HCT116 (cell line): Measurements from ENCODE around the gene MPV17. TPM values are rescaled to one million over a fixed set of nuclear protein-coding genes. Genes with fewer than 3 reads are reported as not detected.

ENCODE experiments used
- ATAC-seq: fragments of 200-7000 bp; cut with Tn5 transposase; 2 replicates; pipeline ENCODE4 v1.9.1; 2020; ENCODE audit warnings: mild to moderate bottlenecking, moderate library complexity
- BruUV-seq: library from RNA; stranded (reverse); fragments of 400-500 nt; replicated peaks from 2 replicates; lab custom pipeline; 2021; lab: Mats Ljungman, UMichigan
- CTCF ChIA-PET: fragments of 300-600 bp; sonication (Branson Sonifier 250); formaldehyde crosslinking; loops from one replicate; lab custom pipeline; 2021; ENCODE audit warnings: antibody characterized with exemption; lab: Charles Lee
- POLR2A ChIA-PET: fragments of 300-600, 350-600 bp; sonication (Branson Sonifier 250); formaldehyde crosslinking; loops from one replicate; lab custom pipeline; 2021; ENCODE audit warnings: antibody characterized with exemption; lab: Charles Lee
- RAD21 ChIA-PET, 2 experiments: fragments of 300-600 bp; sonication (Branson Sonifier 250); formaldehyde crosslinking; loops; one replicate each; lab custom pipeline; 2023; ENCODE audit warnings: low total read pairs in 2 of 2; ENCODE audit not compliant: uncharacterized antibody in 2 of 2, unreplicated experiment in 2 of 2, low non-redundant PET in 1 of 2; lab: Charles Lee
- DNase-seq: peaks from one replicate; pipeline ENCODE4 v3.0.0-alpha.2; 2010; ENCODE audit warnings: low read depth, low spot score
- H2AFZ ChIP-seq: fragments of 200-600 bp; shearing (Covaris generic), sonication (generic); 2 replicates; pipeline ENCODE4 v1.6.1; 2017; ENCODE audit warnings: low read depth, mixed run types, mixed read lengths, antibody characterized with exemption, low read length; ENCODE audit not compliant: poor library complexity, severe bottlenecking
- H3K27ac ChIP-seq: 2 replicates; pipeline ENCODE4 v1.5.1; 2012; ENCODE audit warnings: low read depth, low read length
- H3K27me3 ChIP-seq: fragments of 200-600 bp; sonication (generic); 2 replicates; pipeline ENCODE4 v1.6.1; 2016; ENCODE audit warnings: mixed run types, low read length, mixed read lengths; ENCODE audit not compliant: insufficient read depth
- H3K36me3 ChIP-seq, 2 experiments: fragments of 200-500 bp in 1 of 2; fragments of 200-600 bp in 1 of 2; sonication (Bioruptor generic) in 1 of 2; sonication (generic) in 1 of 2; 2 replicates each; pipeline versions ENCODE4 v1.5.1 to v1.6.1; 2014 to 2016; ENCODE audit warnings: low read length in 2 of 2, inconsistent platforms in 1 of 2, mixed read lengths in 1 of 2, mixed run types in 1 of 2; ENCODE audit not compliant: insufficient read depth in 2 of 2, control insufficient read depth in 1 of 2
- H3K4me1 ChIP-seq, 2 experiments: fragments of 200-600 bp in 1 of 2; sonication (generic) in 1 of 2; 2 replicates each; pipeline versions ENCODE4 v1.5.1 to v1.6.1; 2012 to 2017; ENCODE audit warnings: low read length in 2 of 2, inconsistent platforms in 1 of 2, mild to moderate bottlenecking in 1 of 2, mixed read lengths in 1 of 2, mixed run types in 1 of 2, moderate library complexity in 1 of 2; ENCODE audit not compliant: insufficient read depth in 2 of 2, control insufficient read depth in 1 of 2
- H3K4me2 ChIP-seq: fragments of 200-600 bp; sonication (generic); 2 replicates; pipeline ENCODE4 v1.6.1; 2017; ENCODE audit warnings: mixed run types, low read length, mixed read lengths
- H3K4me3 ChIP-seq, 2 experiments: fragments of 200-600 bp in 1 of 2; sonication (generic) in 1 of 2; replicated peaks in 1 of 2; 2 replicates each; pipeline ENCODE4 v1.5.1; 2011 to 2016; ENCODE audit warnings: low read length in 2 of 2, control low read depth in 1 of 2, low read depth in 1 of 2, mild to moderate bottlenecking in 1 of 2, mixed read lengths in 1 of 2, mixed run types in 1 of 2
- H3K79me2 ChIP-seq: fragments of 200-600 bp; sonication (generic); 2 replicates; pipeline ENCODE4 v1.6.1; 2017; ENCODE audit warnings: mild to moderate bottlenecking, mixed run types, low read length, moderate library complexity, mixed read lengths; ENCODE audit not compliant: insufficient read depth
- H3K9ac ChIP-seq: fragments of 200-600 bp; sonication (generic); 2 replicates; pipeline ENCODE4 v1.6.1; 2016; ENCODE audit warnings: low read length, mixed read lengths
- H3K9me2 ChIP-seq: fragments of 200-600 bp; sonication (generic), shearing (Covaris generic); 2 replicates; pipeline ENCODE4 v1.6.1; 2017; ENCODE audit warnings: mixed run types, mild to moderate bottlenecking, moderate library complexity; ENCODE audit not compliant: insufficient read depth
- H3K9me3 ChIP-seq, 2 experiments: fragments of 200-500 bp in 1 of 2; fragments of 200-600 bp in 1 of 2; sonication (Bioruptor generic) in 1 of 2; sonication (generic) in 1 of 2; 2 replicates each; pipeline ENCODE4 v1.6.1; 2014 to 2017; ENCODE audit warnings: low read length in 2 of 2, mixed read lengths in 2 of 2, inconsistent platforms in 1 of 2, low read depth in 1 of 2, mild to moderate bottlenecking in 1 of 2, mixed run types in 1 of 2, moderate library complexity in 1 of 2; ENCODE audit not compliant: control insufficient read depth in 1 of 2, insufficient read depth in 1 of 2
- H4K20me1 ChIP-seq: fragments of 200-600 bp; sonication (generic), shearing (Covaris generic); 2 replicates; pipeline ENCODE4 v1.6.1; 2017; ENCODE audit warnings: mixed run types, mild to moderate bottlenecking, moderate library complexity; ENCODE audit not compliant: insufficient read depth
- CEBPB ChIP-seq: IDR thresholded peaks from 2 replicates; pipeline ENCODE4 v1.6.1; 2012; ENCODE audit warnings: low read depth
- MAX ChIP-seq: IDR thresholded peaks from 2 replicates; pipeline ENCODE4 v1.6.1; 2012
- POLR2AphosphoS5 ChIP-seq: IDR thresholded peaks from 2 replicates; pipeline ENCODE4 v1.6.1; 2011; ENCODE audit warnings: mild to moderate bottlenecking, low read depth, low read length, moderate library complexity
- SP1 ChIP-seq: IDR thresholded peaks from 2 replicates; pipeline ENCODE4 v1.6.1; 2012; ENCODE audit warnings: low read depth
- SRF ChIP-seq: IDR thresholded peaks from 2 replicates; pipeline ENCODE4 v1.6.1; 2012; ENCODE audit warnings: low read depth
- TCF7L2 ChIP-seq: IDR thresholded peaks from 2 replicates; pipeline ENCODE4 v1.7.0; 2011; ENCODE audit warnings: borderline replicate concordance, inconsistent platforms; ENCODE audit not compliant: insufficient read depth, insufficient read length; ENCODE audit errors: extremely low read depth
- YY1 ChIP-seq: IDR thresholded peaks from 2 replicates; pipeline ENCODE4 v1.6.1; 2011; ENCODE audit warnings: low read length, low read depth, moderate library complexity, mild to moderate bottlenecking; ENCODE audit not compliant: insufficient replicate concordance; ENCODE audit errors: extremely low read depth
- ZBTB33 ChIP-seq: IDR thresholded peaks from 2 replicates; pipeline ENCODE4 v1.6.1; 2011; ENCODE audit warnings: mild to moderate bottlenecking, low read length, moderate library complexity; ENCODE audit not compliant: insufficient replicate concordance; ENCODE audit errors: extremely low read depth
- ZFX ChIP-seq: fragments of 450-650 bp; IDR thresholded peaks from 2 replicates; pipeline ENCODE4 v1.6.1; 2017
- ZNF274 ChIP-seq: fragments of 200-500 bp; sonication (Bioruptor generic); IDR thresholded peaks from 2 replicates; pipeline ENCODE4 v1.6.1; 2014; ENCODE audit warnings: mild to moderate bottlenecking, low read depth, low read length, inconsistent platforms
- intact Hi-C: fragments of 100-400 bp; cut with micrococcal nuclease; formaldehyde crosslinking; loops from 2 replicates; pipeline ENCODE4 v1.10.0; 2022
- total RNA-seq: library from RNA; stranded (reverse); gene quantifications from one replicate; pipeline ENCODE4 v1.2.1, GENCODE V29; 2021; ENCODE audit not compliant: unreplicated experiment

The MPV17 gene
- total RNA-seq, 1 experiment from 2014 or later: 55.4 TPM

- intact Hi-C loops: no loop called here
- CTCF ChIA-PET: no interaction called here
- no TSS peak for BruUV-seq
- Histone ChIP-seq H3K9me3 (no peaks in the 10 kb centered on the region), H3K79me2 (no peaks in the 10 kb centered on the region), H3K4me1 (no peaks in the 10 kb centered on the region), H3K27ac (no peak overlapping the region), H3K4me2 (no peak overlapping the region), H3K9ac (no peak overlapping the region), H3K4me3 (no peak overlapping the region), H3K36me3 (peaks cover 33 to 47% of the 10 kb centered on the region in 2 experiments; a peak in 3 of 4 replicates), H4K20me1 (no peaks in the 10 kb centered on the region), H2AFZ (no peak overlapping the region), H3K27me3 (no peaks in the 10 kb centered on the region), H3K9me2 (no peaks in the 10 kb centered on the region)
- POLR2A ChIA-PET: no interaction called here
- ATAC-seq (no peak), DNase-seq (no peak)
- RAD21 ChIA-PET: interaction anchor here in 1 of 2 experiments (0.6 kb wide), 1 partner anchor 89 kb away, joined by 3 read pairs; no protein-coding TSS in a partner anchor
- TF ChIP-seq YY1 (no peak), SRF (no peak), TCF7L2 (no peak), ZFX (no peak), ZBTB33 (no peak), CEBPB (no peak), POLR2AphosphoS5 (no peak), ZNF274 (no peak), MAX (no peak), SP1 (no peak)
Observed at GRCh38 chr2:27336173-27336572, 13.3 kb upstream of the MPV17 start.
